Keratinocyte (primary cell): Measurements from ENCODE around the gene LCMT1. TPM values are rescaled to one million over a fixed set of nuclear protein-coding genes. Genes with fewer than 3 reads are reported as not detected.

Experiments
- DNase-seq: peaks from one replicate; pipeline ENCODE4 v3.0.0-alpha.2; 2011; ENCODE audit warnings: low read depth, missing footprints, low spot score
- FAIRE-seq: peaks from 2 replicates; lab custom pipeline; 2011; peaks lifted over from hg19 to GRCh38; lab: Jason Lieb, UNC
- H2AFZ ChIP-seq: 2 replicates; pipeline ENCODE4 v1.6.0; 2012; ENCODE audit warnings: low read length, control low read depth, inconsistent platforms; ENCODE audit not compliant: control insufficient read depth
- H3K27ac ChIP-seq: 2 replicates; pipeline ENCODE4 v1.5.1; 2011; ENCODE audit warnings: low read length; ENCODE audit not compliant: control insufficient read depth, insufficient read depth
- H3K27me3 ChIP-seq: 3 replicates; pipeline ENCODE4 v1.6.0; 2011; ENCODE audit warnings: low read length; ENCODE audit not compliant: control insufficient read depth, insufficient read depth; ENCODE audit errors: extremely low read depth
- H3K36me3 ChIP-seq, 2 experiments: 2 replicates in 1 of 2; 3 replicates in 1 of 2; pipeline ENCODE4 v1.5.1; 2011; ENCODE audit warnings: low read length in 2 of 2, mild to moderate bottlenecking in 1 of 2; ENCODE audit not compliant: control insufficient read depth in 2 of 2, insufficient read depth in 2 of 2; ENCODE audit errors: extremely low read depth in 1 of 2
- H3K4me1 ChIP-seq: 3 replicates; pipeline ENCODE4 v1.5.1; 2011; ENCODE audit warnings: low read length; ENCODE audit not compliant: control insufficient read depth, insufficient read depth; ENCODE audit errors: extremely low read depth
- H3K4me2 ChIP-seq: 3 replicates; pipeline ENCODE4 v1.6.0; 2011; ENCODE audit warnings: low read depth, low read length; ENCODE audit not compliant: control insufficient read depth, insufficient read depth; ENCODE audit errors: extremely low read depth
- H3K4me3 ChIP-seq, 3 experiments: fragments of 200-600 bp in 1 of 3; sonication (generic) in 1 of 3; 2 replicates in 2 of 3; 3 replicates in 1 of 3; pipeline ENCODE4 v1.5.1; 2011 to 2016; ENCODE audit warnings: low read length in 3 of 3, mild to moderate bottlenecking in 3 of 3, control low read depth in 2 of 3, inconsistent platforms in 1 of 3, low read depth in 1 of 3, mixed read lengths in 1 of 3, mixed run types in 1 of 3, moderate library complexity in 1 of 3; ENCODE audit not compliant: control insufficient read depth in 2 of 3, insufficient read depth in 2 of 3; ENCODE audit errors: extremely low read depth in 1 of 3
- H3K79me2 ChIP-seq: 2 replicates; pipeline ENCODE4 v1.6.0; 2012; ENCODE audit warnings: low read length; ENCODE audit not compliant: control insufficient read depth, insufficient read depth
- H3K9ac ChIP-seq: 3 replicates; pipeline ENCODE4 v1.6.0; 2011; ENCODE audit warnings: low read length; ENCODE audit not compliant: control insufficient read depth, insufficient read depth; ENCODE audit errors: extremely low read depth
- H3K9me1 ChIP-seq: 3 replicates; pipeline ENCODE4 v1.6.0; 2011; ENCODE audit warnings: low read length; ENCODE audit not compliant: control insufficient read depth, insufficient read depth; ENCODE audit errors: extremely low read depth
- H3K9me3 ChIP-seq: 2 replicates; pipeline ENCODE4 v1.5.1; 2012; ENCODE audit warnings: low read depth, low read length; ENCODE audit not compliant: control insufficient read depth
- H4K20me1 ChIP-seq: 3 replicates; pipeline ENCODE4 v1.6.0; 2011; ENCODE audit warnings: low read length; ENCODE audit not compliant: control insufficient read depth, insufficient read depth; ENCODE audit errors: extremely low read depth
- CTCF ChIP-seq, 3 experiments: IDR thresholded peaks in 1 of 3; conservative IDR thresholded peaks in 1 of 3; optimal IDR thresholded peaks in 1 of 3; 2 replicates in 2 of 3; 3 replicates in 1 of 3; pipeline versions ENCODE3 to v1.5.1; 2011; ENCODE audit warnings: low read length in 3 of 3, mild to moderate bottlenecking in 3 of 3, moderate library complexity in 2 of 3, control low read depth in 1 of 3, inconsistent platforms in 1 of 3; ENCODE audit not compliant: insufficient read depth in 2 of 3; ENCODE audit errors: extremely low read depth in 1 of 3
- EZH2 ChIP-seq: IDR thresholded peaks from one replicate; pipeline ENCODE4 v1.6.1; 2012; ENCODE audit warnings: inconsistent platforms, mild to moderate bottlenecking, low read length, moderate library complexity
- dilution Hi-C: fragments of 300-500 bp; cut with MboI; formaldehyde crosslinking; loops from one replicate; pipeline ENCODE4 v1.7.0; 2020; ENCODE audit warnings: low sequenced_read_pairs; ENCODE audit not compliant: extremely low pct_ligation_motif_present
- polyA plus RNA-seq, 5 experiments: library from polyadenylated mRNA; depleted of rRNA in 3 of 5; stranded (reverse) in 3 of 5; stranded (forward) in 1 of 5; unstranded in 1 of 5; fragments of >200 nt; gene quantifications; 1 replicate in 1 of 5; 2 replicates in 3 of 5; 3 replicates in 1 of 5; pipeline versions ENCODE4 v1.2.1 to v1.2.3, GENCODE V29; 2011 to 2012; ENCODE audit warnings: missing spikeins in 2 of 5, low read depth in 1 of 5, low replicate concordance in 1 of 5

Gene LCMT1
- polyA plus RNA-seq, 1 donor (not counting 4 experiments of a cell fraction or from before 2014, with no cell fraction given) = 30.3 TPM

- no peaks in the 10 kb centered on the region for H3K79me2 ChIP-seq
- no peak overlapping the region for H3K9ac ChIP-seq
- no peaks in the 10 kb centered on the region for H3K27me3 ChIP-seq
- dilution Hi-C loops = no loop called here
- FAIRE-seq (no peak), DNase-seq (no peak)
- peaks cover 8% of the 10 kb centered on the region for H3K4me1 ChIP-seq
- H2AFZ ChIP-seq = peak overlapping the region; percentile 83
- no peaks in the 10 kb centered on the region for H3K9me3 ChIP-seq
- H3K4me2 ChIP-seq = peak overlapping the region; percentile 70
- H3K4me3 ChIP-seq = no peak overlapping the region
- H3K27ac ChIP-seq = no peak overlapping the region
- H4K20me1 ChIP-seq = no peaks in the 10 kb centered on the region
- H3K9me1 ChIP-seq = no peaks in the 10 kb centered on the region
- TF ChIP-seq CTCF (optimal IDR thresholded peaks at IDR 0.05 in 1 of 3, IDR thresholded peaks at IDR 0.05 in 1 of 3, conservative IDR thresholded peaks at IDR 0.05 in 1 of 3; ENCODE audit: extremely low read depth in 1 of 3, insufficient read depth in 2 of 3, low read length in 3 of 3) = no peak
- TF ChIP-seq EZH2 = no peak
- H3K36me3 ChIP-seq = no peaks in the 10 kb centered on the region
These were observed 45.6 kb upstream of the LCMT1 start for GRCh38 chr16:25065899-25066298.

- H3K4me2 ChIP-seq = peak overlapping the region; percentile 70
- FAIRE-seq = no peak
- H3K9me1 ChIP-seq = no peaks in the 10 kb centered on the region
- no peaks in the 10 kb centered on the region for H3K36me3 ChIP-seq
- no peaks in the 10 kb centered on the region for H4K20me1 ChIP-seq
- H3K9ac ChIP-seq = peak overlapping the region; percentile 33
- H2AFZ ChIP-seq = peak overlapping the region; percentile 83
- H3K27ac ChIP-seq = no peak overlapping the region
- dilution Hi-C loops = no loop called here
- H3K9me3 ChIP-seq = no peaks in the 10 kb centered on the region
- peak overlapping the region; percentile 34 to 67 (median 61) for H3K4me3 ChIP-seq
- no peaks in the 10 kb centered on the region for H3K79me2 ChIP-seq
- no peak for DNase-seq
- peaks cover 3% of the 10 kb centered on the region for H3K27me3 ChIP-seq
- TF ChIP-seq CTCF (optimal IDR thresholded peaks at IDR 0.05 in 1 of 3, IDR thresholded peaks at IDR 0.05 in 1 of 3, conservative IDR thresholded peaks at IDR 0.05 in 1 of 3; ENCODE audit: extremely low read depth in 1 of 3, insufficient read depth in 2 of 3, low read length in 3 of 3) (no peak), EZH2 (no peak)
- H3K4me1 ChIP-seq = peaks cover 8% of the 10 kb centered on the region
These were observed 45.2 kb upstream of the LCMT1 start for GRCh38 chr16:25066426-25066746.
